ENCODE data around the gene PHAX. TPM values are rescaled to one million over a fixed set of nuclear protein-coding genes. Genes with fewer than 3 reads are reported as not detected.

PHAX gene
- total RNA-seq, 1 experiment from 2014 or later, result 24.5 TPM

GRCh38 chr5:126675338-126675737, 74.6 kb downstream of the PHAX start:
- Histone ChIP-seq H3K4me3 (replicated peaks in 1 of 2; ENCODE audit: low read depth in 1 of 2, low read length in 2 of 2) (no peak overlapping the region), H3K79me2 (ENCODE audit: insufficient read depth, low read length) (no peaks in the 10 kb centered on the region), H3K9me2 (ENCODE audit: insufficient read depth) (no peaks in the 10 kb centered on the region), H2AFZ (ENCODE audit: low read depth, low read length, poor library complexity, severe bottlenecking) (no peak overlapping the region), H3K9me3 (ENCODE audit: control insufficient read depth in 1 of 2, insufficient read depth in 1 of 2, low read depth in 1 of 2, low read length in 2 of 2) (no peaks in the 10 kb centered on the region), H3K9ac (ENCODE audit: low read length) (no peak overlapping the region), H3K4me2 (ENCODE audit: low read length) (no peak overlapping the region), H3K27ac (ENCODE audit: low read depth, low read length) (no peak overlapping the region), H4K20me1 (ENCODE audit: insufficient read depth) (no peaks in the 10 kb centered on the region), H3K27me3 (ENCODE audit: insufficient read depth, low read length) (no peaks in the 10 kb centered on the region), H3K36me3 (ENCODE audit: control insufficient read depth in 1 of 2, insufficient read depth in 2 of 2, low read length in 2 of 2) (no peaks in the 10 kb centered on the region), H3K4me1 (ENCODE audit: control insufficient read depth in 1 of 2, insufficient read depth in 2 of 2, low read length in 2 of 2) (no peaks in the 10 kb centered on the region)
- ChIA-PET RAD21 (ENCODE audit: low non-redundant PET in 1 of 2, low total read pairs in 2 of 2, uncharacterized antibody in 2 of 2, unreplicated experiment in 2 of 2) (interaction anchor here in 1 of 2 experiments (0.7 kb wide), 1 partner anchor 107 kb away, joined by 3 read pairs; no protein-coding TSS in a partner anchor), CTCF (interaction anchor here (0.7 to 10.6 kb wide), 6 partner anchors 101 to 817 kb away, joined by 3 to 71 read pairs (median 6); partner anchors contain the start of gene LMNB1), POLR2A (no interaction called here)
- intact Hi-C loops (cut with micrococcal nuclease), result no loop called here
- no peak for ATAC-seq
- TF ChIP-seq TCF7L2 (IDR thresholded peaks at IDR 0.05; ENCODE audit: borderline replicate concordance, extremely low read depth, insufficient read depth, insufficient read length), result no peak
- TF ChIP-seq YY1 (IDR thresholded peaks at IDR 0.05; ENCODE audit: extremely low read depth, insufficient replicate concordance, low read depth, low read length), result no peak
- no peak for TF ChIP-seq ZNF274 (IDR thresholded peaks at IDR 0.05; ENCODE audit: low read depth, low read length)
- TF ChIP-seq SP1 (IDR thresholded peaks at IDR 0.05; ENCODE audit: low read depth), result no peak
- TF ChIP-seq, protein P1, sequence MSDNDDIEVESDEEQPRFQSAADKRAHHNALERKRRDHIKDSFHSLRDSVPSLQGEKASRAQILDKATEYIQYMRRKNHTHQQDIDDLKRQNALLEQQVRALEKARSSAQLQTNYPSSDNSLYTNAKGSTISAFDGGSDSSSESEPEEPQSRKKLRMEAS (IDR thresholded peaks at IDR 0.05), result no peak
- no peak for TF ChIP-seq POLR2A (IDR thresholded peaks at IDR 0.05; ENCODE audit: borderline replicate concordance, extremely low read depth, insufficient read depth, insufficient read length)
- no peak for TF ChIP-seq CEBPB (IDR thresholded peaks at IDR 0.05; ENCODE audit: low read depth)
- TF ChIP-seq CBX3 (IDR thresholded peaks at IDR 0.05; ENCODE audit: low read depth), result no peak
- no peak for TF ChIP-seq EZH2phosphoT487 (IDR thresholded peaks at IDR 0.05; ENCODE audit: borderline replicate concordance)
- TF ChIP-seq ATF3 (IDR thresholded peaks at IDR 0.05), result no peak
- no peak for TF ChIP-seq SRF (IDR thresholded peaks at IDR 0.05; ENCODE audit: low read depth)
- TF ChIP-seq ELF1 (IDR thresholded peaks at IDR 0.05; ENCODE audit: borderline replicate concordance, low read depth), result no peak
- no peak for TF ChIP-seq FOSL1 (IDR thresholded peaks at IDR 0.05; ENCODE audit: low read depth)
- TF ChIP-seq ZFX (IDR thresholded peaks at IDR 0.05), result no peak
- TF ChIP-seq SIN3A (IDR thresholded peaks at IDR 0.05; ENCODE audit: low read depth), result no peak
- no TSS peak for BruUV-seq (replicated peaks)
- DNase-seq (ENCODE audit: low read depth, low spot score), result no peak
